KMS-11 (cell line): ENCODE measurements around the gene SLC22A17.

Experiments used
- H2AFZ ChIP-seq: fragments of 200-600 bp; sonication (generic); 2 replicates; pipeline ENCODE4 v1.6.1; 2016; ENCODE audit warnings: antibody characterized with exemption, mixed run types, low read depth
- H3K27ac ChIP-seq: fragments of 200-600 bp; sonication (generic); 2 replicates; pipeline ENCODE4 v1.6.1; 2016; ENCODE audit warnings: mild to moderate bottlenecking, mixed run types
- H3K27me3 ChIP-seq: fragments of 200-600 bp; sonication (generic); 2 replicates; pipeline ENCODE4 v1.6.1; 2017; ENCODE audit warnings: mild to moderate bottlenecking, low read depth, mixed run types, moderate library complexity; ENCODE audit not compliant: insufficient read depth
- H3K36me3 ChIP-seq: fragments of 200-600 bp; sonication (generic); 2 replicates; pipeline ENCODE4 v1.6.1; 2017; ENCODE audit warnings: mild to moderate bottlenecking, mixed run types; ENCODE audit not compliant: insufficient read depth
- H3K4me1 ChIP-seq: fragments of 200-600 bp; sonication (generic); 2 replicates; pipeline ENCODE4 v1.6.1; 2016; ENCODE audit warnings: mild to moderate bottlenecking, low read depth, mixed run types; ENCODE audit not compliant: poor library complexity, severe bottlenecking
- H3K4me2 ChIP-seq: fragments of 200-600 bp; sonication (generic); 2 replicates; pipeline ENCODE4 v1.7.0; 2016; ENCODE audit warnings: mild to moderate bottlenecking, mixed run types
- H3K4me3 ChIP-seq: fragments of 200-600 bp; sonication (generic); IDR thresholded peaks from 2 replicates; pipeline ENCODE4 v1.6.1; 2017; ENCODE audit warnings: low read depth, low read length, mixed read lengths; ENCODE audit not compliant: insufficient read depth
- H3K79me2 ChIP-seq: fragments of 200-600 bp; sonication (generic); 2 replicates; pipeline ENCODE4 v1.6.1; 2016; ENCODE audit warnings: low read depth, mixed run types; ENCODE audit not compliant: insufficient read depth
- H3K9ac ChIP-seq: fragments of 200-600 bp; sonication (generic); 2 replicates; pipeline ENCODE4 v1.6.1; 2016; ENCODE audit warnings: mild to moderate bottlenecking, mixed run types
- H4K20me1 ChIP-seq: fragments of 200-600 bp; sonication (generic); 2 replicates; pipeline ENCODE4 v1.6.1; 2016; ENCODE audit warnings: mild to moderate bottlenecking, mixed run types; ENCODE audit not compliant: insufficient read depth
- TF ChIP-seq, protein P1 (sequence below): fragments of 200-600 bp; sonication (generic); conservative IDR thresholded peaks from 2 replicates; pipeline ENCODE4 v1.6.1; 2017; ENCODE audit warnings: low read depth, mild to moderate bottlenecking, antibody characterized with exemption, low read length, moderate library complexity, mixed read lengths

The SLC22A17 gene

DNA sequence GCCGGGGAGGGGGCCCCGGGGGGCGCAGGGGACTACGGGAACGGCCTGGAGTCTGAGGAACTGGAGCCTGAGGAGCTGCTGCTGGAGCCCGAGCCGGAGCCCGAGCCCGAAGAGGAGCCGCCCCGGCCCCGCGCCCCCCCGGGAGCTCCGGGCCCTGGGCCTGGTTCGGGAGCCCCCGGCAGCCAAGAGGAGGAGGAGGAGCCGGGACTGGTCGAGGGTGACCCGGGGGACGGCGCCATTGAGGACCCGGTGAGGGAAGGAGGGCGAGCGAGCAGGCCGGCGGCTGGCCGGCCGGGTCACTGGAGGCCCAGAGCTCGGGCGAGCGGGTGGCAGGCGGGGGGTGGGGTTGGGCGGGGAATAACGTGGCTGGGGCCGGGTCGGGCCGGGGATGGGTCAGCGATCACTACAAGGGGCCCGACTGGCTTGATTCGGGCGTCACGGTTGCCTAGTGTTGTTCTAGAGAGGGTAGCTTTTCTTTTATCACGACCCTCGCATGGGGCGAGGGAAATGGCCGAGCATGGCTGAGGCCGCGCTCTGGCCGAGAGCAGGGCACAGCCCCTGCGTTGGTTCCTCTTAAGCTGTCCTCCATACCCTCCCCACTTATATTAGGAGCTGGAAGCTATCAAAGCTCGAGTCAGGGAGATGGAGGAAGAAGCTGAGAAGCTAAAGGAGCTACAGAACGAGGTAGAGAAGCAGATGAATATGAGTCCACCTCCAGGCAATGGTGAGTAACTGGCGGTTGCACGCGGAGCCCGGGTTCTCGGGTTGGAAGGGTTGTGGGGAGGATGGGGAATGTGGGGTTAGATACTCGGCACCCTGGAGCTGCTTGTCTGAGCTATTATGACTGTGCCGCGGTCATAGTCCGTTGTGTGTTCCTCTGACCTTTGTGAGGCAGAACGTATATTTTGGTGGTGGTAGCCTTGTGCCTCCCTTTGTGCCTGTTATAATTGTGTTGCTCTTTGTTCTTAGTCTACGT lies 30.8 kb downstream of the SLC22A17 start:
- H3K4me3 ChIP-seq: no peak overlapping the region
- H2AFZ ChIP-seq: no peak overlapping the region
- H4K20me1 ChIP-seq: no peaks in the 10 kb centered on the region
- TF ChIP-seq, protein P1, sequence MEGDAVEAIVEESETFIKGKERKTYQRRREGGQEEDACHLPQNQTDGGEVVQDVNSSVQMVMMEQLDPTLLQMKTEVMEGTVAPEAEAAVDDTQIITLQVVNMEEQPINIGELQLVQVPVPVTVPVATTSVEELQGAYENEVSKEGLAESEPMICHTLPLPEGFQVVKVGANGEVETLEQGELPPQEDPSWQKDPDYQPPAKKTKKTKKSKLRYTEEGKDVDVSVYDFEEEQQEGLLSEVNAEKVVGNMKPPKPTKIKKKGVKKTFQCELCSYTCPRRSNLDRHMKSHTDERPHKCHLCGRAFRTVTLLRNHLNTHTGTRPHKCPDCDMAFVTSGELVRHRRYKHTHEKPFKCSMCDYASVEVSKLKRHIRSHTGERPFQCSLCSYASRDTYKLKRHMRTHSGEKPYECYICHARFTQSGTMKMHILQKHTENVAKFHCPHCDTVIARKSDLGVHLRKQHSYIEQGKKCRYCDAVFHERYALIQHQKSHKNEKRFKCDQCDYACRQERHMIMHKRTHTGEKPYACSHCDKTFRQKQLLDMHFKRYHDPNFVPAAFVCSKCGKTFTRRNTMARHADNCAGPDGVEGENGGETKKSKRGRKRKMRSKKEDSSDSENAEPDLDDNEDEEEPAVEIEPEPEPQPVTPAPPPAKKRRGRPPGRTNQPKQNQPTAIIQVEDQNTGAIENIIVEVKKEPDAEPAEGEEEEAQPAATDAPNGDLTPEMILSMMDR: no peak
- H3K79me2 ChIP-seq: peaks cover 25% of the 10 kb centered on the region
- peaks cover 28% of the 10 kb centered on the region for H3K4me1 ChIP-seq
- no peaks in the 10 kb centered on the region for H3K36me3 ChIP-seq
- no peaks in the 10 kb centered on the region for H3K27me3 ChIP-seq
- H3K27ac ChIP-seq: peak overlapping the region; percentile 71
- peak overlapping the region; percentile 78 for H3K9ac ChIP-seq
- H3K4me2 ChIP-seq: peak overlapping the region; percentile 87

DNA sequence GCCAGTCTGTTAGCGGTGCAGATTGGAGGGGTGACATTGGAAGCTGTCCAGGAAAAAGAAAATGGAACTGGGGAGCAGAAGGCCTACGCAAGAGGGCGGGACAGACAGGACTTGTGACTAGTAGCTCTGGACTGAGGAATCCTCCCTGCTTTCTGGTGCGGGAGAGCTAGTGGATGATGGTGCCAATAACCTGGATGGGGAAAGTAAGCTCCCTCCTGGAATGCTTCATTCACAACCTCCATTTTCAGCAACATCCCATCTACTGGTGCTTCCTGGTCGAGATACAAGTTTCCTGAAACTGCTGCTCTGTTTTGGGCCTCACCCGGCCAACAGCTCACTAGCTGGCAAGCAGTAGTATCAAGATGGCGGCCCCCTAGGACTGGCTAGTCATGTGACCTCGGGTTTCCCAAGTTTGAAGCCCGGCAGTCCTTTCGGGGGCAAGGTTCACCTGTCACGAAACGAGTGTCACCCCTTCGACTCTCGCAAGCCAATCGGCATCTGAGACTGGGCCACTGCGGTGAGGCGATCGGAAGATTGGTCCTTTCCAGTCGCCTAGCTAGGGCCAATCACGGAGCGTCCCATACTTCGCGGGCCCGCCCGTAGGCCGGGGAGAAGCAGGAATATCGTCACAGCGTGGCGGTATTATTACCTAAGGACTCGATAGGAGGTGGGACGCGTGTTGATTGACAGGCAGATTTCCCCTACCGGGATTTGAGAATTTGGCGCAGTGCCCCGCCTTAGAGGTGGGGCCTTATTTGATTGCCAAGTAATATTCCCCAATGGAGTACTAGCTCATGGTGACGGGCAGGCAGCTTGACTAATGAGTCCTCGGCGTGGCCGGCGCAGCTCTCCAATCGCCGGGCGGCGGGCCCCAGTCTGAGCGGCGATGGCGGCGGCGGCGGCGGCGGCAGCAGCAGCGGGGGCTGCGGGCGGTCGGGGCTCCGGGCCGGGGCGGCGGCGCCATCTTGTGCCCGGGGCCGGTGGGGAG lies 31.8 kb downstream of the SLC22A17 start, which contains the start of gene PABPN1:
PABPN1 (plus strand) TSS at position 874 of the 988 bp plus-strand sequence; CDS start at position 887, 13 bp downstream.
- H3K27ac ChIP-seq: peak within 1 kb of the TSS; percentile 74
- H3K9ac ChIP-seq: peak within 1 kb of the TSS; percentile 78
- H3K4me3 ChIP-seq: no peak within 1 kb of the TSS
- H3K4me2 ChIP-seq: peak within 1 kb of the TSS; percentile 87
- H2AFZ ChIP-seq: peak within 1 kb of the TSS; percentile 23; the same call in 1 of the 2 replicates
- no peaks in the 10 kb centered on the region for H4K20me1 ChIP-seq
- H3K4me1 ChIP-seq: peaks cover 20% of the 10 kb centered on the region
- peaks cover 25% of the 10 kb centered on the region for H3K79me2 ChIP-seq
- H3K27me3 ChIP-seq: no peaks in the 10 kb centered on the region
- TF ChIP-seq, protein P1: no peak
- H3K36me3 ChIP-seq: no peaks in the 10 kb centered on the region

DNA sequence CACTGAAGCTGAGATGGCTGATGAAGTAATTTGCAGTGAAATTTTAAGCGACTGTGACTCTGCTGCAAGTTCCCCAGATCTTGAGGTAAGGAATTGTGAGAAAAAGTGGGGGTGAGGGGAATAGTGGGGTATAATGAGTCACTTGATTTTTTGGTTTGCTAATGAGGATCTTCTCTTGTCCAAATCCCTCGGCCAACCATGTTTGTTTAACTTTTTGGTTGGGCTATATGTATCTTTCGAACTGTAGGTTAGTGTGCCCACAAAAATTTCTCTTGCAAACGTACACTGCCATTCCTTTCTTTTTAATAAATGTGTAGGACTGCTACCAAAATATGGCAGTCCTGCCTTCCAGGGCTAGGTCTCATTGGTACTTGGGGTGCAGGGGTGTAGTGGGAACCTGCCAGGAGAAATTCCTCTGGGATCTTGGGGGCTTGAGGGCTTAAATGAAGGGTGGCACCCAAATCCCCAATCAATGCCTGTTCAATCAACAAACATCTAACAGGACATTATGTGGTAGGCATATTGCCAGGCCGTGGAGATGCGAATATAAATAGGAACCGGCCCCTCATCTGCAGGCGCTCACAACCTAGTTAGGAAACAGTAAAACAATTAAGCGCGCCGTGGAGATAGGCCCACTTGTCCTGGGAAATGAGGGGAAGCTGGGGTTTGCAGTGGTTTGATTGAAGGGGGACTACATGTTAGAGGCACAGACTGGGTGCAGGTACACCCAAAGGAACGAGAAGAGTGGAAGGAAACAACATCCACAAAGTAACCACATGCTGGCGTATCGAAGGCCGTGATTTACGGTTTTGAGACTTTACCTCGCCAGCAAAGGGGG lies 32.7 kb downstream of the SLC22A17 start:
- Histone ChIP-seq H3K4me3 (no peak overlapping the region), H3K79me2 (peaks cover 25% of the 10 kb centered on the region), H3K27ac (peak overlapping the region; percentile 74), H4K20me1 (no peaks in the 10 kb centered on the region), H3K27me3 (no peaks in the 10 kb centered on the region), H3K4me2 (peak overlapping the region; percentile 74; the same call in 1 of the 2 replicates), H3K9ac (peak overlapping the region; percentile 44; the same call in 1 of the 2 replicates), H3K36me3 (no peaks in the 10 kb centered on the region), H3K4me1 (peaks cover 18% of the 10 kb centered on the region), H2AFZ (peak overlapping the region; percentile 23)
- TF ChIP-seq, protein P1: no peak
